HCT116 (cell line): ENCODE measurements around the gene PTPMT1. TPM values are rescaled to one million over a fixed set of nuclear protein-coding genes. Genes with fewer than 3 reads are reported as not detected.

Experiments used
- ATAC-seq: fragments of 200-7000 bp; cut with Tn5 transposase; 2 replicates; pipeline ENCODE4 v1.9.1; 2020; ENCODE audit warnings: mild to moderate bottlenecking, moderate library complexity
- BruUV-seq: library from RNA; stranded (reverse); fragments of 400-500 nt; replicated peaks from 2 replicates; lab custom pipeline; 2021; lab: Mats Ljungman, UMichigan
- CTCF ChIA-PET: fragments of 300-600 bp; sonication (Branson Sonifier 250); formaldehyde crosslinking; loops from one replicate; lab custom pipeline; 2021; ENCODE audit warnings: antibody characterized with exemption; lab: Charles Lee
- POLR2A ChIA-PET: fragments of 300-600, 350-600 bp; sonication (Branson Sonifier 250); formaldehyde crosslinking; loops from one replicate; lab custom pipeline; 2021; ENCODE audit warnings: antibody characterized with exemption; lab: Charles Lee
- RAD21 ChIA-PET, 2 experiments: fragments of 300-600 bp; sonication (Branson Sonifier 250); formaldehyde crosslinking; loops; one replicate each; lab custom pipeline; 2023; ENCODE audit warnings: low total read pairs in 2 of 2; ENCODE audit not compliant: uncharacterized antibody in 2 of 2, unreplicated experiment in 2 of 2, low non-redundant PET in 1 of 2; lab: Charles Lee
- DNase-seq: peaks from one replicate; pipeline ENCODE4 v3.0.0-alpha.2; 2010; ENCODE audit warnings: low read depth, low spot score
- H2AFZ ChIP-seq: fragments of 200-600 bp; shearing (Covaris generic), sonication (generic); 2 replicates; pipeline ENCODE4 v1.6.1; 2017; ENCODE audit warnings: low read depth, mixed run types, mixed read lengths, antibody characterized with exemption, low read length; ENCODE audit not compliant: poor library complexity, severe bottlenecking
- H3K27ac ChIP-seq: 2 replicates; pipeline ENCODE4 v1.5.1; 2012; ENCODE audit warnings: low read depth, low read length
- H3K27me3 ChIP-seq: fragments of 200-600 bp; sonication (generic); 2 replicates; pipeline ENCODE4 v1.6.1; 2016; ENCODE audit warnings: mixed run types, low read length, mixed read lengths; ENCODE audit not compliant: insufficient read depth
- H3K36me3 ChIP-seq, 2 experiments: fragments of 200-500 bp in 1 of 2; fragments of 200-600 bp in 1 of 2; sonication (Bioruptor generic) in 1 of 2; sonication (generic) in 1 of 2; 2 replicates each; pipeline versions ENCODE4 v1.5.1 to v1.6.1; 2014 to 2016; ENCODE audit warnings: low read length in 2 of 2, inconsistent platforms in 1 of 2, mixed read lengths in 1 of 2, mixed run types in 1 of 2; ENCODE audit not compliant: insufficient read depth in 2 of 2, control insufficient read depth in 1 of 2
- H3K4me1 ChIP-seq, 2 experiments: fragments of 200-600 bp in 1 of 2; sonication (generic) in 1 of 2; 2 replicates each; pipeline versions ENCODE4 v1.5.1 to v1.6.1; 2012 to 2017; ENCODE audit warnings: low read length in 2 of 2, inconsistent platforms in 1 of 2, mild to moderate bottlenecking in 1 of 2, mixed read lengths in 1 of 2, mixed run types in 1 of 2, moderate library complexity in 1 of 2; ENCODE audit not compliant: insufficient read depth in 2 of 2, control insufficient read depth in 1 of 2
- H3K4me2 ChIP-seq: fragments of 200-600 bp; sonication (generic); 2 replicates; pipeline ENCODE4 v1.6.1; 2017; ENCODE audit warnings: mixed run types, low read length, mixed read lengths
- H3K4me3 ChIP-seq, 2 experiments: fragments of 200-600 bp in 1 of 2; sonication (generic) in 1 of 2; replicated peaks in 1 of 2; 2 replicates each; pipeline ENCODE4 v1.5.1; 2011 to 2016; ENCODE audit warnings: low read length in 2 of 2, control low read depth in 1 of 2, low read depth in 1 of 2, mild to moderate bottlenecking in 1 of 2, mixed read lengths in 1 of 2, mixed run types in 1 of 2
- H3K79me2 ChIP-seq: fragments of 200-600 bp; sonication (generic); 2 replicates; pipeline ENCODE4 v1.6.1; 2017; ENCODE audit warnings: mild to moderate bottlenecking, mixed run types, low read length, moderate library complexity, mixed read lengths; ENCODE audit not compliant: insufficient read depth
- H3K9ac ChIP-seq: fragments of 200-600 bp; sonication (generic); 2 replicates; pipeline ENCODE4 v1.6.1; 2016; ENCODE audit warnings: low read length, mixed read lengths
- H3K9me2 ChIP-seq: fragments of 200-600 bp; sonication (generic), shearing (Covaris generic); 2 replicates; pipeline ENCODE4 v1.6.1; 2017; ENCODE audit warnings: mixed run types, mild to moderate bottlenecking, moderate library complexity; ENCODE audit not compliant: insufficient read depth
- H3K9me3 ChIP-seq, 2 experiments: fragments of 200-500 bp in 1 of 2; fragments of 200-600 bp in 1 of 2; sonication (Bioruptor generic) in 1 of 2; sonication (generic) in 1 of 2; 2 replicates each; pipeline ENCODE4 v1.6.1; 2014 to 2017; ENCODE audit warnings: low read length in 2 of 2, mixed read lengths in 2 of 2, inconsistent platforms in 1 of 2, low read depth in 1 of 2, mild to moderate bottlenecking in 1 of 2, mixed run types in 1 of 2, moderate library complexity in 1 of 2; ENCODE audit not compliant: control insufficient read depth in 1 of 2, insufficient read depth in 1 of 2
- H4K20me1 ChIP-seq: fragments of 200-600 bp; sonication (generic), shearing (Covaris generic); 2 replicates; pipeline ENCODE4 v1.6.1; 2017; ENCODE audit warnings: mixed run types, mild to moderate bottlenecking, moderate library complexity; ENCODE audit not compliant: insufficient read depth
- ATF3 ChIP-seq: IDR thresholded peaks from 2 replicates; pipeline ENCODE4 v1.6.1; 2012
- MAX ChIP-seq: IDR thresholded peaks from 2 replicates; pipeline ENCODE4 v1.6.1; 2012
- RAD21 ChIP-seq: IDR thresholded peaks from 2 replicates; pipeline ENCODE4 v1.6.1; 2012; ENCODE audit warnings: low read depth, mild to moderate bottlenecking
- REST ChIP-seq: IDR thresholded peaks from 2 replicates; pipeline ENCODE4 v1.6.1; 2012; ENCODE audit warnings: low read depth
- SIN3A ChIP-seq: IDR thresholded peaks from 2 replicates; pipeline ENCODE4 v1.6.1; 2012; ENCODE audit warnings: low read depth
- TCF7L2 ChIP-seq: IDR thresholded peaks from 2 replicates; pipeline ENCODE4 v1.7.0; 2011; ENCODE audit warnings: borderline replicate concordance, inconsistent platforms; ENCODE audit not compliant: insufficient read depth, insufficient read length; ENCODE audit errors: extremely low read depth
- ZNF274 ChIP-seq: fragments of 200-500 bp; sonication (Bioruptor generic); IDR thresholded peaks from 2 replicates; pipeline ENCODE4 v1.6.1; 2014; ENCODE audit warnings: mild to moderate bottlenecking, low read depth, low read length, inconsistent platforms
- intact Hi-C: fragments of 100-400 bp; cut with micrococcal nuclease; formaldehyde crosslinking; loops from 2 replicates; pipeline ENCODE4 v1.10.0; 2022
- total RNA-seq: library from RNA; stranded (reverse); gene quantifications from one replicate; pipeline ENCODE4 v1.2.1, GENCODE V29; 2021; ENCODE audit not compliant: unreplicated experiment

The PTPMT1 gene
- total RNA-seq, 1 experiment from 2014 or later, result 71.6 TPM

- H3K79me2 ChIP-seq, result peaks cover 35% of the 10 kb centered on the region
- no peak overlapping the region for H3K4me3 ChIP-seq
- no peaks in the 10 kb centered on the region for H3K9me2 ChIP-seq
- no peak overlapping the region for H3K4me2 ChIP-seq
- no peak for TF ChIP-seq SIN3A
- TF ChIP-seq TCF7L2, result no peak
- TF ChIP-seq REST, result no peak
- TF ChIP-seq ZNF274, result no peak
- TF ChIP-seq ATF3, result no peak
- no peak for TF ChIP-seq RAD21
- no peak for TF ChIP-seq MAX
- no peak overlapping the region for H3K9ac ChIP-seq
- intact Hi-C loops, result no loop called here
- no peak overlapping the region for H2AFZ ChIP-seq
- ChIA-PET CTCF (no interaction called here), POLR2A (no interaction called here), RAD21 (no interaction called here)
- no TSS peak for BruUV-seq
- no peak overlapping the region for H3K27ac ChIP-seq
- H3K27me3 ChIP-seq, result no peaks in the 10 kb centered on the region
- H3K4me1 ChIP-seq, result peaks cover 5 to 10% of the 10 kb centered on the region in 2 experiments; a peak in 2 of 4 replicates
- DNase-seq (no peak), ATAC-seq (no peak)
- no peaks in the 10 kb centered on the region for H3K9me3 ChIP-seq
- peaks cover 22 to 38% of the 10 kb centered on the region in 2 experiments for H3K36me3 ChIP-seq
- no peaks in the 10 kb centered on the region for H4K20me1 ChIP-seq
Measured at GRCh38 chr11:47583844-47584243, 18.4 kb downstream of the PTPMT1 start.
